ENCODE data around the gene LTF.

Gene LTF

DNA sequence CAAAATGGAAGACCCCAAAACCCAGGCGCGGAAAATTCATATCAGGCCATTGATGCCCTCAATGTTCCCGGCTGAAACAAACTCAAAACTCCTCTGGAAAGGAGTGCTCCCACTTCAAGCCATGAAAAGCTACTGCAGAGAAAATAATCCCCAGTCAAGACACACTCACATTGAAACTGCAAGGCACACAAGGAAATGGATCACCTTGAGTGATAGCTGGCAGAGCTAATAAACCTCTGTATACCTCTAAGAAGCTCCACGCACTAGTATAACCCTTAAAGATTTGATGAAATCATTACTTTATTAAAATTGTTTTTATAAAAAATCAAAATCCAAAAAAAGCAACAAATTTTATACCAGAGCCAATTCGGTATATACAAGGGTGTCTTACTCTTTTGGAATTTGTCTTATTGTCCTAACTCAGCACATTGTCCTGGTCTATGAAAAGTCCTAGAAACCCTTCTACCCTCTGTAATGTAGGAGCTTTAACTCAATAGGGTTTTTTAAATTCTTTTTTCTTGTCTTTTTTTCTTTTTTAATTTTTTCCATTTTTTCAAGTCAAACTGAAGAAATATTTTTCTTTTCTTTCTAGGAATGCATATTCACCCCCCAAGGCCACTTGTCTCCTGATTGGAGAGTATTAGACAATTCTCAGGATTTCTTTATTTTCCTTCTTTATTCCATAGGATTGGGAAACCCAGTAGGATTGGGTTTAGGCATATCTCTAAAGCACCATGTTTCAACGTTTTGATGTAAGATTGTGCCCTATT is 66.3 kb downstream of the LTF start:
- Histone ChIP-seq H3K4me1 (no peaks in the 10 kb centered on the region), H3K4me2 (ENCODE audit: low read length) (no peak overlapping the region)
- TF ChIP-seq, protein P1, sequence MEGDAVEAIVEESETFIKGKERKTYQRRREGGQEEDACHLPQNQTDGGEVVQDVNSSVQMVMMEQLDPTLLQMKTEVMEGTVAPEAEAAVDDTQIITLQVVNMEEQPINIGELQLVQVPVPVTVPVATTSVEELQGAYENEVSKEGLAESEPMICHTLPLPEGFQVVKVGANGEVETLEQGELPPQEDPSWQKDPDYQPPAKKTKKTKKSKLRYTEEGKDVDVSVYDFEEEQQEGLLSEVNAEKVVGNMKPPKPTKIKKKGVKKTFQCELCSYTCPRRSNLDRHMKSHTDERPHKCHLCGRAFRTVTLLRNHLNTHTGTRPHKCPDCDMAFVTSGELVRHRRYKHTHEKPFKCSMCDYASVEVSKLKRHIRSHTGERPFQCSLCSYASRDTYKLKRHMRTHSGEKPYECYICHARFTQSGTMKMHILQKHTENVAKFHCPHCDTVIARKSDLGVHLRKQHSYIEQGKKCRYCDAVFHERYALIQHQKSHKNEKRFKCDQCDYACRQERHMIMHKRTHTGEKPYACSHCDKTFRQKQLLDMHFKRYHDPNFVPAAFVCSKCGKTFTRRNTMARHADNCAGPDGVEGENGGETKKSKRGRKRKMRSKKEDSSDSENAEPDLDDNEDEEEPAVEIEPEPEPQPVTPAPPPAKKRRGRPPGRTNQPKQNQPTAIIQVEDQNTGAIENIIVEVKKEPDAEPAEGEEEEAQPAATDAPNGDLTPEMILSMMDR (IDR thresholded peaks at IDR 0.05) = no peak

DNA sequence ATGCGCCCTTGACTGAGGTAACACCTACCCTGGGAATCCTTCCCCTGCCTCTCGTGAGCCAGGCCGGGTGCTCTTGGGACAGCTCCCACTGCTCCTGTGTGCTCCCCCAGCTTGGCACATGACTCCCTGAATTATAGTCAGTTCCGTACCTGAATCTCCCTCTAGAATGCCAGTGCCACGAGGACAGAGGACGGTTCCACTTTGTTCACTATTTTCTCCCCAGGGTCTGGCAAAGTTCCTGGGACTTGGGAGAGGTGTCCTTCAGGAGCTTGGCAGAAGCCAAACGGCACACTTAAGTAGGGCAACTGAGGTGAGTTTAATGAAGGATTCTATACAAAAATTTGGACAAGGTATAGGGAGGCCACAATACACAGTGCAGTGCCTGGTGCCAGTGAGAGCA is 67.6 kb downstream of the LTF start:
- Histone ChIP-seq H2AFZ (no peak overlapping the region), H3K36me3 (ENCODE audit: control insufficient read depth, insufficient read depth, low read length) (no peaks in the 10 kb centered on the region), H3K9me3 (ENCODE audit: control insufficient read depth, low read length) (no peaks in the 10 kb centered on the region), H3K4me2 (ENCODE audit: low read length) (no peak overlapping the region), H3K9ac (no peak overlapping the region), H3K27me3 (ENCODE audit: control insufficient read depth, insufficient read depth, low read length) (no peaks in the 10 kb centered on the region), H3K4me3 (ENCODE audit: low read depth, low read length) (no peak overlapping the region), H3K4me1 (no peaks in the 10 kb centered on the region), H3K79me2 (no peaks in the 10 kb centered on the region), H3K27ac (no peak overlapping the region)
- TF ChIP-seq, protein P1 (IDR thresholded peaks at IDR 0.05) = no peak

More for the DNA sequence above, 66.3 kb downstream of the LTF start:
- Histone ChIP-seq H3K36me3 (ENCODE audit: control insufficient read depth, insufficient read depth, low read length) (no peaks in the 10 kb centered on the region), H3K79me2 (no peaks in the 10 kb centered on the region), H3K9me3 (ENCODE audit: control insufficient read depth, low read length) (no peaks in the 10 kb centered on the region), H3K27me3 (ENCODE audit: control insufficient read depth, insufficient read depth, low read length) (no peaks in the 10 kb centered on the region), H3K27ac (no peak overlapping the region), H3K4me3 (ENCODE audit: low read depth, low read length) (no peak overlapping the region), H2AFZ (no peak overlapping the region), H3K9ac (no peak overlapping the region)

DNA sequence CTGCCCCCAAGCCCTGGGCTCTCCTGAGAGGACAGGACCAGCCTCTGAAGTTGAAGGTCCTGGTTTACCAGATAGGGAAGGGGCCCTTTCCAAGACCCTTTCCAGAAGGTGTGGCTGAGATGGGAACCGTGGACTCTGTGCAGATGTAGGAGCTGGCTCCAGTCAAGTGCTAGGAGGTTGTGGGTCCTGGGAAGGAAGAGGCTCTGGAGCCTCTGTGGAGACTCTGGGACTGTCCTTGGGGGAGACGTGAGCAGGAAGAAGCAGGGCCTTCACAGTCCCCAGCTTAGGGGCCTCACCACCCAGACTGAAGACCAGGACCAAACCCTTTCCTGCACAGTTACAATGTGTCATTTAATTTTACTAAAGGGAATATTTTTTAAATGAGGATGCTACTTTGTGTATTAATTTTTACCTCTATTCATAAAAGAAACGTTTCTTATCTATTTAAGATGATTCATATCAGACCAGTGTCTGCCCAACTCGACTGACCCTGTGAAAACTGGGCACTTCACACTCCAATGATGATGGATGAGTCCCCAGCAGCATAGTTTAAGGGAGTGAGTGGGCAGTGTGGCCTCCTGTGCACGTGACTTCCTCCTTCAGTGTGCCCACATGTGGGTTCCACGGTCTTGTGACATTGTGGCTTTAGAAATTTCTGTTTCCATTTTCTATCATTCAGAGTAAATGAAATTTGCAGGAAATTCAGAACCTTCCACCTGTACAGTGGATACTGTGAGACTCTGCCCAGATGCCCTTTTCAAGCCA is 68.8 kb downstream of the LTF start:
- Histone ChIP-seq H3K27me3 (ENCODE audit: control insufficient read depth, insufficient read depth, low read length) (no peaks in the 10 kb centered on the region), H3K9me3 (ENCODE audit: control insufficient read depth, low read length) (no peaks in the 10 kb centered on the region), H3K27ac (no peak overlapping the region), H3K9ac (no peak overlapping the region), H3K4me3 (ENCODE audit: low read depth, low read length) (no peak overlapping the region), H3K79me2 (no peaks in the 10 kb centered on the region), H3K36me3 (ENCODE audit: control insufficient read depth, insufficient read depth, low read length) (no peaks in the 10 kb centered on the region), H3K4me1 (no peaks in the 10 kb centered on the region), H2AFZ (no peak overlapping the region), H3K4me2 (ENCODE audit: low read length) (no peak overlapping the region)
- TF ChIP-seq, protein P1 (IDR thresholded peaks at IDR 0.05) = no peak

DNA sequence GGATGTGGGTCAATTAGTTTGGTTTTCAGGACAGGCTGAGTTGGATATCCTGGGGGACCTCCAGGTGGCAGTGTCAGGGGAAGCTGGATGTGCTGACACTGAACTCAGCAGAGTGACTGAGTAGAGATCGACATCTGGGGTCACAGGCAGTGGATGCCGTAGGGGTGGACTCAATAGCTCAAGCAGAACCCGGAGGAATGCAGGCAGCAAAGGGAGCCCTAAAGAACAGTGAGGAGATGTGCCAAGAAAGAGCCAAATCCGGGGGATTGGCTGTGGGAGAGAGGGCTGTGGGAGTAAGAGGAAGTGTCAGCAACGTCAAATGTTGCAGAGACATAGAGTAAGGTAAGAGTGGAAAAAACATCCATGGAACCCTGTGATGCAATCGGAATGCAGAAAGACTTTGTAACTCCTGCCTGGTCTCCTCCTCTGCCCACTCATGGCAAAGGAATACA is 69.5 kb downstream of the LTF start:
- no peaks in the 10 kb centered on the region for H3K9me3 ChIP-seq (ENCODE audit: control insufficient read depth, low read length)
- TF ChIP-seq, protein P1 (IDR thresholded peaks at IDR 0.05) = no peak
- H3K4me1 ChIP-seq = no peaks in the 10 kb centered on the region
- H3K27me3 ChIP-seq (ENCODE audit: control insufficient read depth, insufficient read depth, low read length) = no peaks in the 10 kb centered on the region
- no peak overlapping the region for H3K4me3 ChIP-seq (ENCODE audit: low read depth, low read length)
- no peak overlapping the region for H3K4me2 ChIP-seq (ENCODE audit: low read length)
- no peak overlapping the region for H3K9ac ChIP-seq
- no peaks in the 10 kb centered on the region for H3K36me3 ChIP-seq (ENCODE audit: control insufficient read depth, insufficient read depth, low read length)
- no peaks in the 10 kb centered on the region for H3K79me2 ChIP-seq
- H2AFZ ChIP-seq = no peak overlapping the region
- no peak overlapping the region for H3K27ac ChIP-seq

Data from parathyroid adenoma (tissue), 2 donors.